Astrocyte (in vitro differentiated cells and primary cell): ENCODE measurements around the gene RBP5. TPM values are rescaled to one million over a fixed set of nuclear protein-coding genes. Genes with fewer than 3 reads are reported as not detected.

ENCODE experiments used
- DNase-seq: peaks from one replicate; pipeline ENCODE4 v3.0.0-alpha.2; 2010; ENCODE audit warnings: low read depth
- FAIRE-seq: peaks from 2 replicates; lab custom pipeline; 2011; peaks lifted over from hg19 to GRCh38; lab: Jason Lieb, UNC
- H2AFZ ChIP-seq: 2 replicates; pipeline ENCODE4 v1.6.0; 2012; ENCODE audit warnings: low read depth, low read length, inconsistent platforms
- H3K27ac ChIP-seq: 2 replicates; pipeline ENCODE4 v1.5.1; 2011; ENCODE audit warnings: low read depth, low read length, inconsistent platforms
- H3K27me3 ChIP-seq: 2 replicates; pipeline ENCODE4 v1.6.0; 2011; ENCODE audit warnings: low read length, inconsistent platforms; ENCODE audit not compliant: insufficient read depth
- H3K36me3 ChIP-seq: 2 replicates; pipeline ENCODE4 v1.5.1; 2011; ENCODE audit warnings: low read length, inconsistent platforms; ENCODE audit not compliant: insufficient read depth
- H3K4me1 ChIP-seq: 2 replicates; pipeline ENCODE4 v1.5.1; 2011; ENCODE audit warnings: low read length, inconsistent platforms; ENCODE audit not compliant: insufficient read depth
- H3K4me2 ChIP-seq: 2 replicates; pipeline ENCODE4 v1.6.0; 2012; ENCODE audit warnings: low read length, inconsistent platforms
- H3K4me3 ChIP-seq: 2 replicates; pipeline ENCODE4 v1.5.1; 2011; ENCODE audit warnings: low read depth, mild to moderate bottlenecking, low read length, inconsistent platforms; ENCODE audit not compliant: insufficient read depth
- H3K79me2 ChIP-seq: 2 replicates; pipeline ENCODE4 v1.6.0; 2012; ENCODE audit warnings: mild to moderate bottlenecking, low read length, inconsistent platforms; ENCODE audit not compliant: insufficient read depth
- H3K9ac ChIP-seq: 2 replicates; pipeline ENCODE4 v1.6.0; 2012; ENCODE audit warnings: mild to moderate bottlenecking, low read length, inconsistent platforms
- H3K9me3 ChIP-seq: 2 replicates; pipeline ENCODE4 v1.5.1; 2012; ENCODE audit warnings: low read depth, mild to moderate bottlenecking, low read length, inconsistent platforms; ENCODE audit not compliant: insufficient read depth
- H4K20me1 ChIP-seq: 2 replicates; pipeline ENCODE4 v1.6.0; 2012; ENCODE audit warnings: low read length, inconsistent platforms; ENCODE audit not compliant: insufficient read depth
- H3K27ac Mint-ChIP-seq: one replicate; pipeline ENCODE4 v1.8.0; 2021; ENCODE audit warnings: mild to moderate bottlenecking, mixed read lengths; ENCODE audit not compliant: unreplicated experiment
- H3K27me3 Mint-ChIP-seq: one replicate; pipeline ENCODE4 v1.8.0; 2021; ENCODE audit warnings: low read depth, mixed read lengths; ENCODE audit not compliant: unreplicated experiment
- H3K36me3 Mint-ChIP-seq: one replicate; pipeline ENCODE4 v1.8.0; 2021; ENCODE audit warnings: low read depth, mixed read lengths; ENCODE audit not compliant: unreplicated experiment
- H3K4me1 Mint-ChIP-seq: one replicate; pipeline ENCODE4 v1.8.0; 2021; ENCODE audit warnings: low read depth, mixed read lengths; ENCODE audit not compliant: unreplicated experiment
- H3K4me3 Mint-ChIP-seq: one replicate; pipeline ENCODE4 v1.8.0; 2021; ENCODE audit warnings: mild to moderate bottlenecking, moderate library complexity, mixed read lengths; ENCODE audit not compliant: unreplicated experiment
- H3K9me3 Mint-ChIP-seq: one replicate; pipeline ENCODE4 v1.8.0; 2021; ENCODE audit warnings: mild to moderate bottlenecking, mixed read lengths; ENCODE audit not compliant: unreplicated experiment
- CTCF ChIP-seq: IDR thresholded peaks from 2 replicates; pipeline ENCODE4 v1.5.1; 2011; ENCODE audit warnings: low read depth, mild to moderate bottlenecking, inconsistent platforms, low read length, moderate library complexity; ENCODE audit not compliant: insufficient read depth
- EZH2 ChIP-seq: IDR thresholded peaks from 2 replicates; pipeline ENCODE4 v1.6.1; 2012; ENCODE audit warnings: mild to moderate bottlenecking, low read length, inconsistent platforms; ENCODE audit not compliant: insufficient read depth
- total RNA-seq: library from RNA; stranded (reverse); gene quantifications from 2 replicates; pipeline ENCODE4 v1.2.1, GENCODE V29; 2021

Gene RBP5
- total RNA-seq, 1 donor from 2014 or later: not detected

- Histone ChIP-seq H3K4me3 (no peak overlapping the region), H3K27me3 (no peaks in the 10 kb centered on the region), H3K36me3 (peaks cover 2% of the 10 kb centered on the region), H3K9ac (no peak overlapping the region), H2AFZ (no peak overlapping the region), H3K9me3 (no peaks in the 10 kb centered on the region), H3K4me1 (no peaks in the 10 kb centered on the region), H3K4me2 (no peak overlapping the region), H4K20me1 (peaks cover 11% of the 10 kb centered on the region), H3K79me2 (no peaks in the 10 kb centered on the region), H3K27ac (no peak overlapping the region)
- Mint-ChIP-seq H3K36me3 (peaks cover 57% of the 10 kb centered on the region), H3K4me3 (no peak overlapping the region), H3K27ac (no peak overlapping the region), H3K27me3 (peaks cover 8% of the 10 kb centered on the region), H3K9me3 (peaks cover 5% of the 10 kb centered on the region), H3K4me1 (no peaks in the 10 kb centered on the region)
- no peak for DNase-seq
- TF ChIP-seq CTCF (no peak), EZH2 (no peak)
- no peak for FAIRE-seq
Observed at GRCh38 chr12:7136676-7137075, 8.0 kb upstream of the RBP5 start.

- Histone ChIP-seq H3K27me3 (no peaks in the 10 kb centered on the region), H3K4me2 (no peak overlapping the region), H3K27ac (no peak overlapping the region), H3K4me1 (peaks cover under 1% of the 10 kb centered on the region), H2AFZ (no peak overlapping the region), H3K4me3 (no peak overlapping the region), H3K36me3 (peaks cover 2% of the 10 kb centered on the region), H3K79me2 (no peaks in the 10 kb centered on the region), H3K9me3 (no peaks in the 10 kb centered on the region), H3K9ac (no peak overlapping the region), H4K20me1 (peaks cover 13% of the 10 kb centered on the region)
- H3K36me3 Mint-ChIP-seq: peaks cover 51% of the 10 kb centered on the region
- peaks cover 8% of the 10 kb centered on the region for H3K27me3 Mint-ChIP-seq
- peaks cover 2% of the 10 kb centered on the region for H3K4me1 Mint-ChIP-seq
- DNase-seq (no peak), FAIRE-seq (no peak)
- H3K4me3 Mint-ChIP-seq: no peak overlapping the region
- H3K27ac Mint-ChIP-seq: no peak overlapping the region
- peaks cover 5% of the 10 kb centered on the region for H3K9me3 Mint-ChIP-seq
- no peak for TF ChIP-seq CTCF
- no peak for TF ChIP-seq EZH2
Observed at GRCh38 chr12:7136071-7136470, 7.4 kb upstream of the RBP5 start.

GRCh38 chr12:7134396-7135166, 5.9 kb upstream of the RBP5 start:
- Histone ChIP-seq H4K20me1 (peaks cover 13% of the 10 kb centered on the region), H3K27ac (no peak overlapping the region), H3K4me3 (no peak overlapping the region), H3K4me2 (no peak overlapping the region), H2AFZ (no peak overlapping the region), H3K79me2 (no peaks in the 10 kb centered on the region), H3K9me3 (no peaks in the 10 kb centered on the region), H3K27me3 (no peaks in the 10 kb centered on the region), H3K9ac (no peak overlapping the region), H3K4me1 (peaks cover 9% of the 10 kb centered on the region), H3K36me3 (no peaks in the 10 kb centered on the region)
- FAIRE-seq (no peak), DNase-seq (no peak)
- Mint-ChIP-seq H3K27ac (no peak overlapping the region), H3K36me3 (peaks cover 42% of the 10 kb centered on the region), H3K4me3 (no peak overlapping the region), H3K27me3 (peaks cover 5% of the 10 kb centered on the region), H3K4me1 (peaks cover 2% of the 10 kb centered on the region), H3K9me3 (peaks cover 2% of the 10 kb centered on the region)
- TF ChIP-seq CTCF: no peak
- TF ChIP-seq EZH2: no peak
